Measurements from ENCODE around the gene NFASC.

DNA sequence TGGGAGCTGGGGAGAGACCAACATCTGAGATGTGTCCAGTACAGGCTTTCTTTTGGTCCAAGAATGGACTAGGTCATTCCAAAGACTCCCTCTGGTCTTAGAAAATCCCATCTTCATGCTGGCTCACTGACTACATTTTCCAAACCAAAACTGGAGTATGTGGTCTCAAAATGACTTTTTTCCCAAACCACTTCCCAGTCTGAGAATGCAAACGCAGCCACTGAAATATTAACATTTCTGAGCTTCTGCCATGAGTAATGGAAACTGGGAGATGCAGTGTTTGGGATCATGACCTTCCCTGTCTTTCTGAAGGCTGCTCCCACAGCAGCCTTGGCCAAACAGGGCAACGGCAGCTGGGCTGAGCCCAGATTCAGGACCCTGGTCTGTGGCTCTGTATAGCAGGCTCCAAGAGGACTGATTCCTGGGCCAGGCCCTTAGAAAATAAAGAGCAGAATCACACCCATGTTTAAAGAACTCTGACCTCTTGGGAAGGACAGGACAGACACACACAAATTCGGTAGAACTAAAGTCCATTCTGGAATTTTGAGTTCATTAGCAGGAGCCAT is 110.3 kb downstream of the NFASC start:
- TF ChIP-seq, protein P1, sequence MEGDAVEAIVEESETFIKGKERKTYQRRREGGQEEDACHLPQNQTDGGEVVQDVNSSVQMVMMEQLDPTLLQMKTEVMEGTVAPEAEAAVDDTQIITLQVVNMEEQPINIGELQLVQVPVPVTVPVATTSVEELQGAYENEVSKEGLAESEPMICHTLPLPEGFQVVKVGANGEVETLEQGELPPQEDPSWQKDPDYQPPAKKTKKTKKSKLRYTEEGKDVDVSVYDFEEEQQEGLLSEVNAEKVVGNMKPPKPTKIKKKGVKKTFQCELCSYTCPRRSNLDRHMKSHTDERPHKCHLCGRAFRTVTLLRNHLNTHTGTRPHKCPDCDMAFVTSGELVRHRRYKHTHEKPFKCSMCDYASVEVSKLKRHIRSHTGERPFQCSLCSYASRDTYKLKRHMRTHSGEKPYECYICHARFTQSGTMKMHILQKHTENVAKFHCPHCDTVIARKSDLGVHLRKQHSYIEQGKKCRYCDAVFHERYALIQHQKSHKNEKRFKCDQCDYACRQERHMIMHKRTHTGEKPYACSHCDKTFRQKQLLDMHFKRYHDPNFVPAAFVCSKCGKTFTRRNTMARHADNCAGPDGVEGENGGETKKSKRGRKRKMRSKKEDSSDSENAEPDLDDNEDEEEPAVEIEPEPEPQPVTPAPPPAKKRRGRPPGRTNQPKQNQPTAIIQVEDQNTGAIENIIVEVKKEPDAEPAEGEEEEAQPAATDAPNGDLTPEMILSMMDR (IDR thresholded peaks at IDR 0.05; ENCODE audit: poor library complexity): no peak
- TF ChIP-seq EZH2phosphoT487 (IDR thresholded peaks at IDR 0.05; ENCODE audit: low read depth, severe bottlenecking, unreplicated experiment): no peak
- TF ChIP-seq EZH2 (IDR thresholded peaks at IDR 0.05; ENCODE audit: borderline replicate concordance): no peak

All from hepatocyte (in vitro differentiated cells).